GM18502 (cell line): ENCODE data around the gene COL4A2.

ENCODE experiments used
- ATAC-seq: cut with Tn5 transposase; IDR thresholded peaks from one replicate; pipeline ENCODE4 v1.9.1; 2021; ENCODE audit warnings: mild to moderate bottlenecking; ENCODE audit not compliant: unreplicated experiment, poor library complexity

COL4A2 gene

DNA sequence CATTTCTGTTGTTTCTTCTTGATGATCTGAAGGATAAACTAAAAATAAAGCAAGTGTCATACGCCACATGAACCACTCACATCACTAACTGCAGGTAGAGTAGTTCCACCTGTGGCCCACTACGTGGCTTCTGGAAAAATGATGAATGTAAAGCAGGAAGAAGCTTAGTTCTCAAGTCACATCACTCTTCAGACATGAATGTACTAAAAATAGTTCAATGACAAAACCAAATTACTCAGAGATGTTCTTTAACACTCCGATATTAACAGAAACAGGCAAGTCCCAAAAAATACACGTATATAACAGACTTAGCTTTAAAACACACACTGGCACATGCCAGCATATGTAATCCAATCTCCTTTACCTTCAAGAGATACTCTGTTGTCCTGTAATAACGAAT, 232.8 kb downstream of the COL4A2 start:
- no peak for ATAC-seq

DNA sequence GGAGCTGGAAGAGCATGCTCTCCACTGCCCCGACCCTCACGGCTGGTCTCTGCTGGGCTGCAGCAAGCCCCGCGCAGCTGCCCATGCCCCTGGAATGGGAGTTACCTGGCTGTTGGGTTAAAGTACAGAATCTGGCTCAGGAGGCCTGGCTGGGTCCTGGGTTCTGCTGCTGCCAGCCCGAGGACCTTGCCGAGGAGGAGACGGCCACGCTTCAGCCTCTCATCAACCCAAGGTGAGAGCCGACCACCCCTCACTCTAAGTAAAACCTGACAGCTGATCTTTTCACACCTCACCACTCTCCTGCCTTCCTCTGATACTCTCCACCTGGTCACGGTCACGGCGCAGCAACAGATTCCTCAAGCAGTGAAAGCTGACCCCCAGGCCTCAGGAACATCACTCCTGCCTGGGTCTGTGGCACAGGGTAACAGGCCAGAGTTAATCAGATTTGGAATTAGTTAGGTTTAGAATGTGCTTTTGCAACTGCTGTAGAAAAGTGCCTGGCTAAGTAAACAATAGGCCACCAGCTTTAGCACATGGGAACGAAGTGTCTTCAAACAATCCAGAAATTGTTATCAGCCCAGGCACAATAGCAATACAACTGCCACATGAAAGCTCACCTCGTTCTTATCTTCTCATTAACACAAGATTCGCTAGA, 233.9 kb downstream of the COL4A2 start:
- no peak for ATAC-seq

DNA sequence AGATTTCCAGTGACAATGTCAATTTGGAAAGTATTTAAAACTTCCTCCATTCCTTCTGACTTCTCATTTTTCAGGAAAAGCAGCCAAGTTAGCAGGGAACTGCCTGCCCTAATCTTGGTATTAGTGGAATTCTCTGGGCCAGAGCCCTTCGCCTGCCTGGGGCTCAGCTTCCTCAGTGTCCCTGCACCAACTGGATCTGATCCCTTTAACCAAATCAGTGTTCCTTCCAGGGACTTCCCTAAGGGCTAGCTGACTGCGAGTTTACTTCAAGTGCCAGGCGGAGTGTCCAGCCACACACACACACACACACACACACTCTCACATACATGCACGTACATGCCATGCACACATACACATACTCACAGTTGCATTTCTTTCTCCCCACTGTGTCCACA, 234.4 kb downstream of the COL4A2 start:
- no peak for ATAC-seq

- no peak for ATAC-seq
Observed at GRCh38 chr13:110542169-110542796, 235.2 kb downstream of the COL4A2 start.

- ATAC-seq: no peak
Observed at GRCh38 chr13:110546378-110546777, 239.3 kb downstream of the COL4A2 start.

GRCh38 chr13:110546926-110547325, 239.8 kb downstream of the COL4A2 start:
- no peak for ATAC-seq

DNA sequence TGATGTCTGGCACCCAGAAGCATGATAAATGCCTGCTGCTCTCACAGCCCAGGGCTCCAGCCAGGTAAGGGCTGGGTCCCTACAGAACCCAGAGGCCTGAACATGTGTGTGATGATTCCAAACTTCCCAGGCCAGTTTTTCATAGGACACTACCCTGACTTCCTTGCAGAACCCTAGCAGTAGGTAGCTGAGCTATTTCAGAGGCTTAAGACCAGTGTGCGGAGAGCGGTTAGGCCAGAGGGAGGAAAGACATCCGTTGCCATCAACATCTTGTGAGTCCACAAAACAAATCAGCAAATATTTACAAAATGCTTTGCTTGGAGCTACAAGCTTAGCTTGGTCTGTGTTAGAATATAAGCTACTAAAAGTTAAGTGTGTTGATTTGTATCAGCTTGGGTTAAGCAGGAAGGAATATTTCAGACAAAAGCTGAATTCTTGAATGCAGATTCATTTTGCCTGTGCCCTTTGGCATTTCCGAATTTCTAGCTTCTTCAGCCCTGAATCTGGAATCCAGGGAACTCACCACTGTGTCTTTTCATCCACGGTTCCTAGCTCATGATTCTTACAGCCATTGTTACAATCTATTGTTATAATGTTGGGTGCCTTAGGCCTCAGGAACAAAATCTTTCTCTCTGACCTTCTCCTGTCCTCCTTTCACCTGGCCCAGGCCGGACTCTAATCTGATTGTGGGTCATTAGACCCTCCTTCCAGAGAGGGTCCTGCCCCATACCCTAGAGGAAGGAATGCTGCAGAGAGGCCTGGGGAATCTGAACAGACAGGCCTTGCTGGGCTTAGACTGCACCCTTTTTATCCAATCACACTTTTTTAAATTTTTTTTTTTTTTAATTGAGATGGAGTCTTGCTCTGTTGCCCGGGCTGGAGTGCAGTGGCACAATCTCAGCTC, 242.1 kb downstream of the COL4A2 start:
- ATAC-seq: no peak

- no peak for ATAC-seq
Observed at GRCh38 chr13:110549795-110550160, 242.7 kb downstream of the COL4A2 start.

GRCh38 chr13:110551284-110551683, 244.2 kb downstream of the COL4A2 start:
- no peak for ATAC-seq

DNA sequence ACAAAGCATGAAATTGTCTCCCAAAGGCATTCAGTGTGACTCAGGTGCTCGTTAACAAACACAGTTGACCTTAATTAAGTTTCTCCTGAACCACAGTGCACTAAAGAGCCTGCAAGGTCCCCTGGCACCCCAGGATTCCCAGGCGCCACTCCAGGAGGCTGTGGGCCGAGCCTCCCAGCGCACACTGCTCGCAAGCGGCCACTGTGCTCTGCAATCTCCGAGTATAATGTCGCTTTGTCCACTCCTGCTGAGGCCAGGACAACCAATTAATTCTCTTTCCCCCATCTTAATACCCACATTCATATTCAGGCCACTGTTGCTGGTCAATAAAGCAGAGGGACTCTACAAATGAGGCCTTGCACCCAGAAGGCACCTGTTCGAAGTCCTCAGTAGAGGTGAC, 245.7 kb downstream of the COL4A2 start:
- ATAC-seq: no peak

GRCh38 chr13:110553417-110553816, 246.3 kb downstream of the COL4A2 start:
- ATAC-seq: no peak

- ATAC-seq: no peak
Observed at GRCh38 chr13:110554227-110554836, 247.2 kb downstream of the COL4A2 start.

GRCh38 chr13:110554946-110555345, 247.9 kb downstream of the COL4A2 start:
- ATAC-seq: no peak

- ATAC-seq: peak; percentile 62
Observed at GRCh38 chr13:110555601-110556223, 248.6 kb downstream of the COL4A2 start.

GRCh38 chr13:110556224-110556606, 249.1 kb downstream of the COL4A2 start:
- ATAC-seq: no peak

GRCh38 chr13:110557082-110557481, 250.0 kb downstream of the COL4A2 start:
- no peak for ATAC-seq

GRCh38 chr13:110557610-110558305, 250.7 kb downstream of the COL4A2 start:
- no peak for ATAC-seq

DNA sequence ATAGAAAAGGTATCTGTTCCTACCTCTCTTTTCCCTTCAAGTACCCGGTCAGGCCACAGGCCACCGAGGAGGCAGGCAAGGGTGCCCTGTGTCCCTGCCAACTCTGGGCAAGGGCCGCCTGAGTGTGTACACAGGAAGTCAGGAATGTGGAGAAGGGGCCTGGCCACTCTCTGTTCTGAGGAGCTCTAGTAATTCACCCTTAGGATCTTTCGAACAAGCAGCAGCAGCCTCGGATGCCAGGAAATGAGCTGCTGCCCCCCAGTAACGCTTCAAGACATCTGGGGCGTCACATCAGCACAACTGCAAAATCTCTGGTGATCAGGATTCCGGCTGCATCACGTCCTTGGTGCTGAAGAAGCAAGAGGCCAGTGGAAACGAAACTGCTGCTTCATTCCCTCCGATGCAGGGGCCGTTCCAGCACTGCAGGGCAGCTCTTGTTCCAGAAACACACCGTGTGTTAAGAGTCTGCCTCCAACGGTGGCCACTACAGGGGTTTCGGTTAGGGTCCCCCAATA, 252.4 kb downstream of the COL4A2 start:
- no peak for ATAC-seq

GRCh38 chr13:110559986-110560385, 252.9 kb downstream of the COL4A2 start:
- ATAC-seq: no peak
